GM23338 (cell line): ENCODE measurements around the gene SLC25A25.

Experiments
- CREB1 ChIP-seq: fragments of 250-450 bp; sonication (Bioruptor Pico); IDR thresholded peaks from 2 replicates; pipeline ENCODE4 v1.5.0; 2020; ENCODE audit warnings: low read depth, mild to moderate bottlenecking, moderate library complexity
- EZH2 ChIP-seq: fragments of 200-600 bp; sonication (generic); IDR thresholded peaks from one replicate; pipeline ENCODE4 v1.8.0; 2017; ENCODE audit warnings: antibody characterized with exemption, mild to moderate bottlenecking, low read depth; ENCODE audit not compliant: unreplicated experiment
- EZH2phosphoT487 ChIP-seq: fragments of 200-600 bp; sonication (generic); IDR thresholded peaks from one replicate; pipeline ENCODE4 v1.8.1; 2018; ENCODE audit warnings: antibody characterized with exemption; ENCODE audit not compliant: unreplicated experiment
- JUNB ChIP-seq: IDR thresholded peaks from one replicate; pipeline ENCODE4 v1.6.1; 2016; ENCODE audit warnings: antibody characterized with exemption; ENCODE audit not compliant: unreplicated experiment
- NANOG ChIP-seq: IDR thresholded peaks from 2 replicates; pipeline ENCODE4 v1.6.1; 2016; ENCODE audit warnings: antibody characterized with exemption, borderline replicate concordance
- POLR2AphosphoS5 ChIP-seq: IDR thresholded peaks from 2 replicates; pipeline ENCODE4 v1.6.1; 2016; ENCODE audit warnings: antibody characterized with exemption, low read depth
- STAT1 ChIP-seq: IDR thresholded peaks from one replicate; pipeline ENCODE4 v1.6.1; 2016; ENCODE audit warnings: antibody characterized with exemption; ENCODE audit not compliant: unreplicated experiment
- ZNF331 ChIP-seq: fragments of 250-450 bp; sonication (Bioruptor Pico); IDR thresholded peaks from 2 replicates; pipeline ENCODE4 v1.5.0; 2020; ENCODE audit warnings: low read depth, mild to moderate bottlenecking, moderate library complexity
- TF ChIP-seq, protein P1 (sequence below), 2 experiments: fragments of 200-600 bp in 1 of 2; sonication (generic) in 1 of 2; conservative IDR thresholded peaks; 2 replicates each; pipeline versions ENCODE4 v1.5.1 to v1.6.1; 2016 to 2017; ENCODE audit warnings: antibody characterized with exemption in 2 of 2, low read depth in 2 of 2, mild to moderate bottlenecking in 2 of 2, moderate library complexity in 1 of 2
- TF ChIP-seq, protein P2 (sequence below): fragments of 250-450 bp; sonication (Bioruptor Pico); IDR thresholded peaks from 2 replicates; pipeline ENCODE4 v1.5.0; 2020; ENCODE audit warnings: mild to moderate bottlenecking, moderate library complexity
- TF ChIP-seq, protein P3 (sequence below): IDR thresholded peaks from 2 replicates; pipeline ENCODE4 v1.6.1; 2016; ENCODE audit warnings: antibody characterized with exemption
- TF ChIP-seq, protein P4 (sequence below): IDR thresholded peaks from one replicate; pipeline ENCODE4 v1.6.1; 2018; ENCODE audit warnings: antibody characterized with exemption; ENCODE audit not compliant: unreplicated experiment

DNA sequence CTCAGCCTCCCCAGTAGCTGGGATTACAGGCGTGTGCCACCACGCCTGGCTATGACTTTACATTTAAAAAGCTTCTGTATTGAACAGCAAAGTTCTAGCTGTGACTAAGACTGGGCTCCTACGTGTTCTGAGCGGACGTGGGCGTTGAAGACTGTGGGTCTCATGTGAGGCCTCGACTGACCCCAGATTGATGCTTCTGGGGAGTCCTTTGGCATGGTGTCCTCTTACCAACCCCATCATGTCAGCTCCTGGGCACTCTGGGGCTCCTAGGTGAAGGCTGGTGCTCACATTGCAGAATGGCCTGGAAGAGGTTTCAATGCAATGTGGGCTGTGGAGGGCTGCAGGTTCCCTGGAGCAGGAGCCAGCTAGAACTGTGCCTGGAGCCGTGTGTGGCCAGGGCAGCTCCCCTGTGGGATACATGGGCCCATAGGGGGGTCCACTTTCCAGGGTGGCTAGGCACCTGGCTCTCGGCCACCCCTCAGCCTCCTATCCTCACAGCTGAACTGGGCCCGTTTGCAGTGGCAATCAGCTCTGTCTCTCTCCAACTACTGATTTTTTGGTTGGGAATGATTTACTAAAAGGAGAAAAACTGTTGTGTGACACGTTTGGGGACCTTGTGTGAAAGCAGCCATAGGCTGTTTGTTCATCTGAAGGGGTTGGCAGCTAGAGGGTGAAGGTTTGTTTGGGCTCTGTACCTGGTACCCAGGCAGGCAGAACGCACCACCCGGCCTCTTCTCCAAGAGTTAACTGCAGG, 29.7 kb downstream of the SLC25A25 start:
- TF ChIP-seq EZH2phosphoT487 (no peak), POLR2AphosphoS5 (no peak), EZH2 (no peak), ZNF331 (no peak), NANOG (no peak), CREB1 (CRISPR knock-in tag) (no peak), STAT1 (no peak), JUNB (no peak)
- TF ChIP-seq, protein P1, sequence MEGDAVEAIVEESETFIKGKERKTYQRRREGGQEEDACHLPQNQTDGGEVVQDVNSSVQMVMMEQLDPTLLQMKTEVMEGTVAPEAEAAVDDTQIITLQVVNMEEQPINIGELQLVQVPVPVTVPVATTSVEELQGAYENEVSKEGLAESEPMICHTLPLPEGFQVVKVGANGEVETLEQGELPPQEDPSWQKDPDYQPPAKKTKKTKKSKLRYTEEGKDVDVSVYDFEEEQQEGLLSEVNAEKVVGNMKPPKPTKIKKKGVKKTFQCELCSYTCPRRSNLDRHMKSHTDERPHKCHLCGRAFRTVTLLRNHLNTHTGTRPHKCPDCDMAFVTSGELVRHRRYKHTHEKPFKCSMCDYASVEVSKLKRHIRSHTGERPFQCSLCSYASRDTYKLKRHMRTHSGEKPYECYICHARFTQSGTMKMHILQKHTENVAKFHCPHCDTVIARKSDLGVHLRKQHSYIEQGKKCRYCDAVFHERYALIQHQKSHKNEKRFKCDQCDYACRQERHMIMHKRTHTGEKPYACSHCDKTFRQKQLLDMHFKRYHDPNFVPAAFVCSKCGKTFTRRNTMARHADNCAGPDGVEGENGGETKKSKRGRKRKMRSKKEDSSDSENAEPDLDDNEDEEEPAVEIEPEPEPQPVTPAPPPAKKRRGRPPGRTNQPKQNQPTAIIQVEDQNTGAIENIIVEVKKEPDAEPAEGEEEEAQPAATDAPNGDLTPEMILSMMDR (conservative IDR thresholded peaks at IDR 0.05; ENCODE audit: low read depth in 2 of 2): no peak
- TF ChIP-seq, protein P2, sequence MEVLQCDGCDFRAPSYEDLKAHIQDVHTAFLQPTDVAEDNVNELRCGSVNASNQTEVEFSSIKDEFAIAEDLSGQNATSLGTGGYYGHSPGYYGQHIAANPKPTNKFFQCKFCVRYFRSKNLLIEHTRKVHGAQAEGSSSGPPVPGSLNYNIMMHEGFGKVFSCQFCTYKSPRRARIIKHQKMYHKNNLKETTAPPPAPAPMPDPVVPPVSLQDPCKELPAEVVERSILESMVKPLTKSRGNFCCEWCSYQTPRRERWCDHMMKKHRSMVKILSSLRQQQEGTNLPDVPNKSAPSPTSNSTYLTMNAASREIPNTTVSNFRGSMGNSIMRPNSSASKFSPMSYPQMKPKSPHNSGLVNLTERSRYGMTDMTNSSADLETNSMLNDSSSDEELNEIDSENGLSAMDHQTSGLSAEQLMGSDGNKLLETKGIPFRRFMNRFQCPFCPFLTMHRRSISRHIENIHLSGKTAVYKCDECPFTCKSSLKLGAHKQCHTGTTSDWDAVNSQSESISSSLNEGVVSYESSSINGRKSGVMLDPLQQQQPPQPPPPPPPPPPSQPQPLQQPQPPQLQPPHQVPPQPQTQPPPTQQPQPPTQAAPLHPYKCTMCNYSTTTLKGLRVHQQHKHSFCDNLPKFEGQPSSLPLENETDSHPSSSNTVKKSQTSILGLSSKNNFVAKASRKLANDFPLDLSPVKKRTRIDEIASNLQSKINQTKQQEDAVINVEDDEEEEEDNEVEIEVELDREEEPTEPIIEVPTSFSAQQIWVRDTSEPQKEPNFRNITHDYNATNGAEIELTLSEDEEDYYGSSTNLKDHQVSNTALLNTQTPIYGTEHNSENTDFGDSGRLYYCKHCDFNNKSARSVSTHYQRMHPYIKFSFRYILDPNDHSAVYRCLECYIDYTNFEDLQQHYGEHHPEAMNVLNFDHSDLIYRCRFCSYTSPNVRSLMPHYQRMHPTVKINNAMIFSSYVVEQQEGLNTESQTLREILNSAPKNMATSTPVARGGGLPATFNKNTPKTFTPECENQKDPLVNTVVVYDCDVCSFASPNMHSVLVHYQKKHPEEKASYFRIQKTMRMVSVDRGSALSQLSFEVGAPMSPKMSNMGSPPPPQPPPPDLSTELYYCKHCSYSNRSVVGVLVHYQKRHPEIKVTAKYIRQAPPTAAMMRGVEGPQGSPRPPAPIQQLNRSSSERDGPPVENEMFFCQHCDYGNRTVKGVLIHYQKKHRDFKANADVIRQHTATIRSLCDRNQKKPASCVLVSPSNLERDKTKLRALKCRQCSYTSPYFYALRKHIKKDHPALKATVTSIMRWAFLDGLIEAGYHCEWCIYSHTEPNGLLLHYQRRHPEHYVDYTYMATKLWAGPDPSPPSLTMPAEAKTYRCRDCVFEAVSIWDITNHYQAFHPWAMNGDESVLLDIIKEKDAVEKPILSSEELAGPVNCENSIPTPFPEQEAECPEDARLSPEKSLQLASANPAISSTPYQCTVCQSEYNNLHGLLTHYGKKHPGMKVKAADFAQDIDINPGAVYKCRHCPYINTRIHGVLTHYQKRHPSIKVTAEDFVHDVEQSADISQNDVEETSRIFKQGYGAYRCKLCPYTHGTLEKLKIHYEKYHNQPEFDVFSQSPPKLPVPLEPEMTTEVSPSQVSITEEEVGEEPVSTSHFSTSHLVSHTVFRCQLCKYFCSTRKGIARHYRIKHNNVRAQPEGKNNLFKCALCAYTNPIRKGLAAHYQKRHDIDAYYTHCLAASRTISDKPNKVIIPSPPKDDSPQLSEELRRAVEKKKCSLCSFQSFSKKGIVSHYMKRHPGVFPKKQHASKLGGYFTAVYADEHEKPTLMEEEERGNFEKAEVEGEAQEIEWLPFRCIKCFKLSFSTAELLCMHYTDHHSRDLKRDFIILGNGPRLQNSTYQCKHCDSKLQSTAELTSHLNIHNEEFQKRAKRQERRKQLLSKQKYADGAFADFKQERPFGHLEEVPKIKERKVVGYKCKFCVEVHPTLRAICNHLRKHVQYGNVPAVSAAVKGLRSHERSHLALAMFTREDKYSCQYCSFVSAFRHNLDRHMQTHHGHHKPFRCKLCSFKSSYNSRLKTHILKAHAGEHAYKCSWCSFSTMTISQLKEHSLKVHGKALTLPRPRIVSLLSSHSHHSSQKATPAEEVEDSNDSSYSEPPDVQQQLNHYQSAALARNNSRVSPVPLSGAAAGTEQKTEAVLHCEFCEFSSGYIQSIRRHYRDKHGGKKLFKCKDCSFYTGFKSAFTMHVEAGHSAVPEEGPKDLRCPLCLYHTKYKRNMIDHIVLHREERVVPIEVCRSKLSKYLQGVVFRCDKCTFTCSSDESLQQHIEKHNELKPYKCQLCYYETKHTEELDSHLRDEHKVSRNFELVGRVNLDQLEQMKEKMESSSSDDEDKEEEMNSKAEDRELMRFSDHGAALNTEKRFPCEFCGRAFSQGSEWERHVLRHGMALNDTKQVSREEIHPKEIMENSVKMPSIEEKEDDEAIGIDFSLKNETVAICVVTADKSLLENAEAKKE: no peak
- TF ChIP-seq, protein P3, sequence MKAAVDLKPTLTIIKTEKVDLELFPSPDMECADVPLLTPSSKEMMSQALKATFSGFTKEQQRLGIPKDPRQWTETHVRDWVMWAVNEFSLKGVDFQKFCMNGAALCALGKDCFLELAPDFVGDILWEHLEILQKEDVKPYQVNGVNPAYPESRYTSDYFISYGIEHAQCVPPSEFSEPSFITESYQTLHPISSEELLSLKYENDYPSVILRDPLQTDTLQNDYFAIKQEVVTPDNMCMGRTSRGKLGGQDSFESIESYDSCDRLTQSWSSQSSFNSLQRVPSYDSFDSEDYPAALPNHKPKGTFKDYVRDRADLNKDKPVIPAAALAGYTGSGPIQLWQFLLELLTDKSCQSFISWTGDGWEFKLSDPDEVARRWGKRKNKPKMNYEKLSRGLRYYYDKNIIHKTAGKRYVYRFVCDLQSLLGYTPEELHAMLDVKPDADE: no peak
- TF ChIP-seq, protein P4, sequence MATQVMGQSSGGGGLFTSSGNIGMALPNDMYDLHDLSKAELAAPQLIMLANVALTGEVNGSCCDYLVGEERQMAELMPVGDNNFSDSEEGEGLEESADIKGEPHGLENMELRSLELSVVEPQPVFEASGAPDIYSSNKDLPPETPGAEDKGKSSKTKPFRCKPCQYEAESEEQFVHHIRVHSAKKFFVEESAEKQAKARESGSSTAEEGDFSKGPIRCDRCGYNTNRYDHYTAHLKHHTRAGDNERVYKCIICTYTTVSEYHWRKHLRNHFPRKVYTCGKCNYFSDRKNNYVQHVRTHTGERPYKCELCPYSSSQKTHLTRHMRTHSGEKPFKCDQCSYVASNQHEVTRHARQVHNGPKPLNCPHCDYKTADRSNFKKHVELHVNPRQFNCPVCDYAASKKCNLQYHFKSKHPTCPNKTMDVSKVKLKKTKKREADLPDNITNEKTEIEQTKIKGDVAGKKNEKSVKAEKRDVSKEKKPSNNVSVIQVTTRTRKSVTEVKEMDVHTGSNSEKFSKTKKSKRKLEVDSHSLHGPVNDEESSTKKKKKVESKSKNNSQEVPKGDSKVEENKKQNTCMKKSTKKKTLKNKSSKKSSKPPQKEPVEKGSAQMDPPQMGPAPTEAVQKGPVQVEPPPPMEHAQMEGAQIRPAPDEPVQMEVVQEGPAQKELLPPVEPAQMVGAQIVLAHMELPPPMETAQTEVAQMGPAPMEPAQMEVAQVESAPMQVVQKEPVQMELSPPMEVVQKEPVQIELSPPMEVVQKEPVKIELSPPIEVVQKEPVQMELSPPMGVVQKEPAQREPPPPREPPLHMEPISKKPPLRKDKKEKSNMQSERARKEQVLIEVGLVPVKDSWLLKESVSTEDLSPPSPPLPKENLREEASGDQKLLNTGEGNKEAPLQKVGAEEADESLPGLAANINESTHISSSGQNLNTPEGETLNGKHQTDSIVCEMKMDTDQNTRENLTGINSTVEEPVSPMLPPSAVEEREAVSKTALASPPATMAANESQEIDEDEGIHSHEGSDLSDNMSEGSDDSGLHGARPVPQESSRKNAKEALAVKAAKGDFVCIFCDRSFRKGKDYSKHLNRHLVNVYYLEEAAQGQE: no peak
